K562 (cell line): ENCODE data around the gene NOL11. TPM values are rescaled to one million over a fixed set of nuclear protein-coding genes. Genes with fewer than 3 reads are reported as not detected.

Experiments
- ATF6 ChIP-seq: sonication (generic); formaldehyde crosslinking; IDR thresholded peaks from 2 replicates; pipeline ENCODE4 v1.4.0; 2020; ENCODE audit warnings: mild to moderate bottlenecking, missing genetic modification reagents
- CBFA2T2 ChIP-seq: fragments of 450-650 bp; conservative IDR thresholded peaks from 2 replicates; pipeline ENCODE4 v1.6.1; 2017; ENCODE audit warnings: mild to moderate bottlenecking
- CBFA2T3 ChIP-seq: fragments of 450-650 bp; IDR thresholded peaks from 2 replicates; pipeline ENCODE4 v1.6.1; 2017
- CTBP1 ChIP-seq: fragments of 450-650 bp; IDR thresholded peaks from 2 replicates; pipeline ENCODE4 v1.6.1; 2016; ENCODE audit warnings: borderline replicate concordance
- POLR2AphosphoS5 ChIP-seq: IDR thresholded peaks from 2 replicates; pipeline ENCODE4 v1.6.1; 2011; ENCODE audit warnings: mild to moderate bottlenecking, low read depth, low read length, moderate library complexity; ENCODE audit not compliant: control insufficient read depth, insufficient read depth
- RFX1 ChIP-seq: fragments of 450-650 bp; IDR thresholded peaks from 2 replicates; pipeline ENCODE4 v1.6.1; 2016; ENCODE audit warnings: mild to moderate bottlenecking, moderate library complexity
- SIN3A ChIP-seq, 2 experiments: fragments of 150-350 bp in 1 of 2; IDR thresholded peaks; 2 replicates each; pipeline ENCODE4 v1.6.1; 2011 to 2016; ENCODE audit warnings: borderline replicate concordance in 2 of 2, low read depth in 2 of 2, low read length in 2 of 2, mild to moderate bottlenecking in 2 of 2, moderate library complexity in 2 of 2; ENCODE audit not compliant: control insufficient read depth in 1 of 2
- ZFPM2 ChIP-seq: fragments of 250-450 bp; sonication (Bioruptor Pico); IDR thresholded peaks from 2 replicates; pipeline ENCODE4 v1.5.1; 2022; ENCODE audit warnings: mild to moderate bottlenecking
- polyA plus RNA-seq, 8 experiments: library from polyadenylated mRNA; depleted of rRNA in 4 of 8; stranded (reverse) in 5 of 8; unstranded in 3 of 8; fragments of >200 nt; fragmentation: Nextera tagmentation in 2 of 8; fragmentation: Illumina TruSeq in 1 of 8; extraction: Ambion mirVana in 2 of 8; extraction: Trizol in 1 of 8; gene quantifications; 2 replicates each; pipeline versions ENCODE4 v1.2.1 to v1.2.3, GENCODE V29; 2011 to 2014; ENCODE audit warnings: inconsistent platforms in 1 of 8, missing spikeins in 1 of 8
- total RNA-seq, 7 experiments: library from RNA; depleted of rRNA in 6 of 7; stranded (reverse); fragments of >200 nt in 6 of 7; fragmentation: Illumina TruSeq in 2 of 7; extraction: Trizol in 2 of 7; gene quantifications; 2 replicates each; pipeline versions ENCODE4 v1.2.1 to v1.2.3, GENCODE V29; 2011 to 2021; ENCODE audit warnings: low replicate concordance in 1 of 7

Gene NOL11
- total and polyA plus RNA-seq, 9 of the 15 experiments (the other 6 are each of a cell fraction or from before 2014, with no cell fraction given) = 61.1 to 175 (median 121) TPM

GRCh38 chr17:67759355-67760171 lies 41.8 kb downstream of the NOL11 start (continued):
- TF ChIP-seq ATF6 (CRISPR knock-in tag) (no peak), RFX1 (0 out of 2 replicates have a peak, but pooled peaks have one; percentile 10), CTBP1 (peak; percentile 15; the same call in 1 of the 2 replicates), ZFPM2 (no peak), SIN3A (IDR thresholded peaks at IDR 0.05; ENCODE audit: borderline replicate concordance in 2 of 2, control insufficient read depth in 1 of 2, low read depth in 2 of 2, low read length in 2 of 2) (no peak), POLR2AphosphoS5 (no peak), CBFA2T3 (peak; percentile 42), CBFA2T2 (0 out of 2 replicates have a peak, but pooled peaks have one; percentile 8)
